GM23338 (cell line): ENCODE results near the gene MRGPRF. TPM values are rescaled to one million over a fixed set of nuclear protein-coding genes. Genes with fewer than 3 reads are reported as not detected.

ENCODE experiments used
- ATAC-seq: fragments of 200-7000 bp; cut with Tn5 transposase; 3 replicates; pipeline ENCODE4 v1.9.1; 2020
- DNase-seq: peaks from one replicate; pipeline ENCODE4 v3.0.0-alpha.2; 2015; ENCODE audit warnings: low spot score
- H2AFZ ChIP-seq: fragments of 200-600 bp; sonication (generic); 2 replicates; pipeline ENCODE4 v1.8.0; 2016; ENCODE audit warnings: antibody characterized with exemption, mild to moderate bottlenecking, moderate library complexity
- H3F3A ChIP-seq: fragments of 200-600 bp; sonication (generic); replicated peaks from 2 replicates; pipeline ENCODE4 v1.8.0; 2017; ENCODE audit warnings: antibody characterized with exemption, mixed run types, low read depth
- H3K27ac ChIP-seq: fragments of 200-600 bp; sonication (generic); 2 replicates; pipeline ENCODE4 v1.6.1; 2016; ENCODE audit warnings: low read depth
- H3K27me3 ChIP-seq: fragments of 200-600 bp; sonication (generic); 2 replicates; pipeline ENCODE4 v1.8.0; 2016; ENCODE audit warnings: mild to moderate bottlenecking, mixed run types, moderate library complexity; ENCODE audit not compliant: insufficient read depth
- H3K36me3 ChIP-seq: fragments of 200-600 bp; sonication (generic); 2 replicates; pipeline ENCODE4 v1.8.0; 2016; ENCODE audit warnings: mild to moderate bottlenecking; ENCODE audit not compliant: insufficient read depth
- H3K4me1 ChIP-seq: fragments of 200-600 bp; sonication (generic); 2 replicates; pipeline ENCODE4 v1.8.0; 2016; ENCODE audit warnings: mild to moderate bottlenecking, moderate library complexity; ENCODE audit not compliant: insufficient read depth
- H3K4me2 ChIP-seq: fragments of 200-600 bp; sonication (generic); 2 replicates; pipeline ENCODE4 v1.7.1; 2017; ENCODE audit warnings: mixed run types
- H3K4me3 ChIP-seq: fragments of 200-600 bp; sonication (generic); 2 replicates; pipeline ENCODE4 v1.6.1; 2016; ENCODE audit warnings: mixed run types
- H3K79me2 ChIP-seq: fragments of 200-600 bp; sonication (generic); replicated peaks from 2 replicates; pipeline ENCODE4 v1.8.0; 2017; ENCODE audit warnings: mild to moderate bottlenecking; ENCODE audit not compliant: insufficient read depth
- H3K9me2 ChIP-seq: fragments of 200-600 bp; sonication (generic); 2 replicates; pipeline ENCODE4 v1.8.0; 2017; ENCODE audit not compliant: insufficient read depth
- H4K20me1 ChIP-seq: fragments of 200-600 bp; sonication (generic); replicated peaks from 2 replicates; pipeline ENCODE4 v1.8.0; 2017; ENCODE audit warnings: mild to moderate bottlenecking; ENCODE audit not compliant: insufficient read depth
- H3K27ac Mint-ChIP-seq: 2 replicates; pipeline ENCODE4 v1.8.0; 2020; ENCODE audit warnings: inconsistent platforms, mild to moderate bottlenecking, moderate library complexity, mixed read lengths
- H3K27me3 Mint-ChIP-seq: 3 replicates; pipeline ENCODE4 v1.8.0; 2022; ENCODE audit warnings: low read depth, mild to moderate bottlenecking, moderate library complexity, mixed read lengths, inconsistent platforms; ENCODE audit not compliant: insufficient read depth, poor library complexity
- H3K36me3 Mint-ChIP-seq: 3 replicates; pipeline ENCODE4 v1.8.0; 2021; ENCODE audit warnings: low read depth, mild to moderate bottlenecking, inconsistent platforms, moderate library complexity, mixed read lengths
- H3K4me1 Mint-ChIP-seq: 3 replicates; pipeline ENCODE4 v1.8.0; 2020; ENCODE audit warnings: mild to moderate bottlenecking, inconsistent platforms, mixed read lengths
- H3K4me3 Mint-ChIP-seq: 3 replicates; pipeline ENCODE4 v1.8.0; 2021; ENCODE audit warnings: moderate library complexity, mild to moderate bottlenecking, inconsistent platforms, mixed read lengths
- H3K9me3 Mint-ChIP-seq: 3 replicates; pipeline ENCODE4 v1.8.0; 2020; ENCODE audit warnings: moderate library complexity, mild to moderate bottlenecking, inconsistent platforms, mixed read lengths
- CREB1 ChIP-seq: fragments of 250-450 bp; sonication (Bioruptor Pico); IDR thresholded peaks from 2 replicates; pipeline ENCODE4 v1.5.0; 2020; ENCODE audit warnings: low read depth, mild to moderate bottlenecking, moderate library complexity
- ETS1 ChIP-seq: IDR thresholded peaks from 2 replicates; pipeline ENCODE4 v1.6.1; 2016; ENCODE audit warnings: antibody characterized with exemption
- EZH2 ChIP-seq: fragments of 200-600 bp; sonication (generic); IDR thresholded peaks from one replicate; pipeline ENCODE4 v1.8.0; 2017; ENCODE audit warnings: antibody characterized with exemption, mild to moderate bottlenecking, low read depth; ENCODE audit not compliant: unreplicated experiment
- EZH2phosphoT487 ChIP-seq: fragments of 200-600 bp; sonication (generic); IDR thresholded peaks from one replicate; pipeline ENCODE4 v1.8.1; 2018; ENCODE audit warnings: antibody characterized with exemption; ENCODE audit not compliant: unreplicated experiment
- JUNB ChIP-seq: IDR thresholded peaks from one replicate; pipeline ENCODE4 v1.6.1; 2016; ENCODE audit warnings: antibody characterized with exemption; ENCODE audit not compliant: unreplicated experiment
- NANOG ChIP-seq: IDR thresholded peaks from 2 replicates; pipeline ENCODE4 v1.6.1; 2016; ENCODE audit warnings: antibody characterized with exemption, borderline replicate concordance
- POLR2AphosphoS5 ChIP-seq: IDR thresholded peaks from 2 replicates; pipeline ENCODE4 v1.6.1; 2016; ENCODE audit warnings: antibody characterized with exemption, low read depth
- STAT1 ChIP-seq: IDR thresholded peaks from one replicate; pipeline ENCODE4 v1.6.1; 2016; ENCODE audit warnings: antibody characterized with exemption; ENCODE audit not compliant: unreplicated experiment
- ZNF114 ChIP-seq: fragments of 250-450 bp; sonication (Bioruptor Pico); IDR thresholded peaks from 2 replicates; pipeline ENCODE4 v1.5.0; 2020; ENCODE audit warnings: mild to moderate bottlenecking, moderate library complexity
- ZNF331 ChIP-seq: fragments of 250-450 bp; sonication (Bioruptor Pico); IDR thresholded peaks from 2 replicates; pipeline ENCODE4 v1.5.0; 2020; ENCODE audit warnings: low read depth, mild to moderate bottlenecking, moderate library complexity
- ZNF462 ChIP-seq: fragments of 250-450 bp; sonication (Bioruptor Pico); IDR thresholded peaks from 2 replicates; pipeline ENCODE4 v1.5.0; 2020; ENCODE audit warnings: mild to moderate bottlenecking, moderate library complexity
- polyA plus RNA-seq: library from polyadenylated mRNA; unstranded; fragments of >200 nt; fragmentation: Nextera tagmentation; extraction: Ambion mirVana; gene quantifications from 2 replicates; pipeline ENCODE4 v1.2.1, GENCODE V29; 2016
- total RNA-seq: library from RNA; depleted of rRNA; stranded (reverse); fragments of >200 nt; shearing (Covaris generic); gene quantifications from 2 replicates; pipeline ENCODE4 v1.2.3, GENCODE V29; 2014

Gene MRGPRF
- total and polyA plus RNA-seq, 2 experiments from 2014 or later = 3.3 to 9.0 TPM

- TF ChIP-seq ZNF462 (CRISPR knock-in tag) (no peak), ZNF331 (CRISPR knock-in tag) (no peak), POLR2AphosphoS5 (no peak)
- H3K4me1 Mint-ChIP-seq = peaks cover 7% of the 10 kb centered on the region
Observed at GRCh38 chr11:68976095-68976494, 37.0 kb downstream of the MRGPRF start.

GRCh38 chr11:68974421-68975194 lies 38.4 kb downstream of the MRGPRF start:
- peak overlapping the region; percentile 88; the same call in 1 of the 2 replicates for H2AFZ ChIP-seq
- Mint-ChIP-seq H3K4me3 (no peak overlapping the region), H3K4me1 (peaks cover 6% of the 10 kb centered on the region; the same call in 2 of the 3 replicates), H3K9me3 (peaks cover 6% of the 10 kb centered on the region), H3K36me3 (peaks cover 3% of the 10 kb centered on the region; the same call in 2 of the 3 replicates), H3K27ac (peak overlapping the region; percentile 78), H3K27me3 (no peaks in the 10 kb centered on the region)
- 0 out of 2 replicates have a peak, but pooled peaks cover 3% of the 10 kb centered on the region for H3K9me2 ChIP-seq
- no peaks in the 10 kb centered on the region for H3K27me3 ChIP-seq
- no peak overlapping the region for H3K27ac ChIP-seq
- no peaks in the 10 kb centered on the region for H3F3A ChIP-seq
- no peaks in the 10 kb centered on the region for H3K4me1 ChIP-seq
- DNase-seq (peak; percentile 68), ATAC-seq (peak; percentile 88)
- no peak overlapping the region for H3K4me2 ChIP-seq
- no peak overlapping the region for H3K4me3 ChIP-seq
- H3K79me2 ChIP-seq = no peaks in the 10 kb centered on the region
- H4K20me1 ChIP-seq = no peaks in the 10 kb centered on the region
- H3K36me3 ChIP-seq = no peaks in the 10 kb centered on the region
- TF ChIP-seq EZH2phosphoT487 (no peak), ZNF114 (CRISPR knock-in tag) (no peak), ETS1 (no peak), JUNB (no peak), EZH2 (no peak), CREB1 (CRISPR knock-in tag) (no peak), STAT1 (no peak), NANOG (no peak), POLR2AphosphoS5 (no peak)

More at GRCh38 chr11:68976095-68976494, 37.0 kb downstream of the MRGPRF start:
- no peak overlapping the region for H2AFZ ChIP-seq
- H3K9me2 ChIP-seq = 0 out of 2 replicates have a peak, but pooled peaks cover 3% of the 10 kb centered on the region
- no peaks in the 10 kb centered on the region for H4K20me1 ChIP-seq
- no peak overlapping the region for H3K4me2 ChIP-seq
- H3K27ac ChIP-seq = no peak overlapping the region
- no peaks in the 10 kb centered on the region for H3K27me3 ChIP-seq
- no peak for ATAC-seq
- H3K79me2 ChIP-seq = no peaks in the 10 kb centered on the region
- no peaks in the 10 kb centered on the region for H3K36me3 ChIP-seq
- no peaks in the 10 kb centered on the region for H3K27me3 Mint-ChIP-seq
- no peaks in the 10 kb centered on the region for H3F3A ChIP-seq
- H3K4me1 ChIP-seq = no peaks in the 10 kb centered on the region
- no peak for DNase-seq
- H3K4me3 Mint-ChIP-seq = no peak overlapping the region
- H3K27ac Mint-ChIP-seq = no peak overlapping the region
- H3K4me3 ChIP-seq = no peak overlapping the region
- H3K36me3 Mint-ChIP-seq = peaks cover 3% of the 10 kb centered on the region; the same call in 2 of the 3 replicates
- H3K9me3 Mint-ChIP-seq = peaks cover 6% of the 10 kb centered on the region
